Keratinocyte (primary cell): ENCODE data around the gene SNAI3. TPM values are rescaled to one million over a fixed set of nuclear protein-coding genes. Genes with fewer than 3 reads are reported as not detected.

Source experiments
- DNase-seq: peaks from one replicate; pipeline ENCODE4 v3.0.0-alpha.2; 2011; ENCODE audit warnings: low read depth, missing footprints, low spot score
- FAIRE-seq: peaks from 2 replicates; lab custom pipeline; 2011; peaks lifted over from hg19 to GRCh38; lab: Jason Lieb, UNC
- H2AFZ ChIP-seq: 2 replicates; pipeline ENCODE4 v1.6.0; 2012; ENCODE audit warnings: low read length, control low read depth, inconsistent platforms; ENCODE audit not compliant: control insufficient read depth
- H3K27ac ChIP-seq: 2 replicates; pipeline ENCODE4 v1.5.1; 2011; ENCODE audit warnings: low read length; ENCODE audit not compliant: control insufficient read depth, insufficient read depth
- H3K27me3 ChIP-seq: 3 replicates; pipeline ENCODE4 v1.6.0; 2011; ENCODE audit warnings: low read length; ENCODE audit not compliant: control insufficient read depth, insufficient read depth; ENCODE audit errors: extremely low read depth
- H3K36me3 ChIP-seq, 2 experiments: 2 replicates in 1 of 2; 3 replicates in 1 of 2; pipeline ENCODE4 v1.5.1; 2011; ENCODE audit warnings: low read length in 2 of 2, mild to moderate bottlenecking in 1 of 2; ENCODE audit not compliant: control insufficient read depth in 2 of 2, insufficient read depth in 2 of 2; ENCODE audit errors: extremely low read depth in 1 of 2
- H3K4me1 ChIP-seq: 3 replicates; pipeline ENCODE4 v1.5.1; 2011; ENCODE audit warnings: low read length; ENCODE audit not compliant: control insufficient read depth, insufficient read depth; ENCODE audit errors: extremely low read depth
- H3K4me2 ChIP-seq: 3 replicates; pipeline ENCODE4 v1.6.0; 2011; ENCODE audit warnings: low read depth, low read length; ENCODE audit not compliant: control insufficient read depth, insufficient read depth; ENCODE audit errors: extremely low read depth
- H3K4me3 ChIP-seq, 3 experiments: fragments of 200-600 bp in 1 of 3; sonication (generic) in 1 of 3; 2 replicates in 2 of 3; 3 replicates in 1 of 3; pipeline ENCODE4 v1.5.1; 2011 to 2016; ENCODE audit warnings: low read length in 3 of 3, mild to moderate bottlenecking in 3 of 3, control low read depth in 2 of 3, inconsistent platforms in 1 of 3, low read depth in 1 of 3, mixed read lengths in 1 of 3, mixed run types in 1 of 3, moderate library complexity in 1 of 3; ENCODE audit not compliant: control insufficient read depth in 2 of 3, insufficient read depth in 2 of 3; ENCODE audit errors: extremely low read depth in 1 of 3
- H3K79me2 ChIP-seq: 2 replicates; pipeline ENCODE4 v1.6.0; 2012; ENCODE audit warnings: low read length; ENCODE audit not compliant: control insufficient read depth, insufficient read depth
- H3K9ac ChIP-seq: 3 replicates; pipeline ENCODE4 v1.6.0; 2011; ENCODE audit warnings: low read length; ENCODE audit not compliant: control insufficient read depth, insufficient read depth; ENCODE audit errors: extremely low read depth
- H3K9me1 ChIP-seq: 3 replicates; pipeline ENCODE4 v1.6.0; 2011; ENCODE audit warnings: low read length; ENCODE audit not compliant: control insufficient read depth, insufficient read depth; ENCODE audit errors: extremely low read depth
- H3K9me3 ChIP-seq: 2 replicates; pipeline ENCODE4 v1.5.1; 2012; ENCODE audit warnings: low read depth, low read length; ENCODE audit not compliant: control insufficient read depth
- H4K20me1 ChIP-seq: 3 replicates; pipeline ENCODE4 v1.6.0; 2011; ENCODE audit warnings: low read length; ENCODE audit not compliant: control insufficient read depth, insufficient read depth; ENCODE audit errors: extremely low read depth
- CTCF ChIP-seq, 3 experiments: IDR thresholded peaks in 1 of 3; conservative IDR thresholded peaks in 1 of 3; optimal IDR thresholded peaks in 1 of 3; 2 replicates in 2 of 3; 3 replicates in 1 of 3; pipeline versions ENCODE3 to v1.5.1; 2011; ENCODE audit warnings: low read length in 3 of 3, mild to moderate bottlenecking in 3 of 3, moderate library complexity in 2 of 3, control low read depth in 1 of 3, inconsistent platforms in 1 of 3; ENCODE audit not compliant: insufficient read depth in 2 of 3; ENCODE audit errors: extremely low read depth in 1 of 3
- EZH2 ChIP-seq: IDR thresholded peaks from one replicate; pipeline ENCODE4 v1.6.1; 2012; ENCODE audit warnings: inconsistent platforms, mild to moderate bottlenecking, low read length, moderate library complexity
- dilution Hi-C: fragments of 300-500 bp; cut with MboI; formaldehyde crosslinking; loops from one replicate; pipeline ENCODE4 v1.7.0; 2020; ENCODE audit warnings: low sequenced_read_pairs; ENCODE audit not compliant: extremely low pct_ligation_motif_present
- polyA plus RNA-seq, 5 experiments: library from polyadenylated mRNA; depleted of rRNA in 3 of 5; stranded (reverse) in 3 of 5; stranded (forward) in 1 of 5; unstranded in 1 of 5; fragments of >200 nt; gene quantifications; 1 replicate in 1 of 5; 2 replicates in 3 of 5; 3 replicates in 1 of 5; pipeline versions ENCODE4 v1.2.1 to v1.2.3, GENCODE V29; 2011 to 2012; ENCODE audit warnings: missing spikeins in 2 of 5, low read depth in 1 of 5, low replicate concordance in 1 of 5

SNAI3 gene
- polyA plus RNA-seq, 1 donor (not counting 4 experiments of a cell fraction or from before 2014, with no cell fraction given) = not detected

- Histone ChIP-seq H3K36me3 (peaks cover under 1 to 4% of the 10 kb centered on the region in 2 experiments), H3K79me2 (no peaks in the 10 kb centered on the region), H3K9me3 (no peaks in the 10 kb centered on the region), H3K9ac (no peak overlapping the region), H4K20me1 (no peaks in the 10 kb centered on the region), H3K9me1 (no peaks in the 10 kb centered on the region), H3K4me1 (no peaks in the 10 kb centered on the region), H3K27me3 (peaks cover 41% of the 10 kb centered on the region), H3K4me2 (no peak overlapping the region), H3K4me3 (no peak overlapping the region), H2AFZ (no peak overlapping the region), H3K27ac (no peak overlapping the region)
- no peak for TF ChIP-seq EZH2
- no peak for TF ChIP-seq CTCF (optimal IDR thresholded peaks at IDR 0.05 in 1 of 3, IDR thresholded peaks at IDR 0.05 in 1 of 3, conservative IDR thresholded peaks at IDR 0.05 in 1 of 3; ENCODE audit: extremely low read depth in 1 of 3, insufficient read depth in 2 of 3, low read length in 3 of 3)
- no peak for FAIRE-seq
- no peak for DNase-seq
- dilution Hi-C loops = no loop called here
These were observed 8.9 kb upstream of the SNAI3 start for GRCh38 chr16:88695218-88695617.

- H3K4me3 ChIP-seq = no peak overlapping the region
- dilution Hi-C loops = no loop called here
- no peak for TF ChIP-seq EZH2
- no peak for TF ChIP-seq CTCF (optimal IDR thresholded peaks at IDR 0.05 in 1 of 3, IDR thresholded peaks at IDR 0.05 in 1 of 3, conservative IDR thresholded peaks at IDR 0.05 in 1 of 3; ENCODE audit: extremely low read depth in 1 of 3, insufficient read depth in 2 of 3, low read length in 3 of 3)
These were observed 8.1 kb upstream of the SNAI3 start for GRCh38 chr16:88694221-88695087.

More at GRCh38 chr16:88694221-88695087, 8.1 kb upstream of the SNAI3 start:
- FAIRE-seq = no peak
- H3K79me2 ChIP-seq = no peaks in the 10 kb centered on the region
- no peak for DNase-seq
- peaks cover 0 to 4% of the 10 kb centered on the region in 2 experiments for H3K36me3 ChIP-seq
- H3K4me1 ChIP-seq = no peaks in the 10 kb centered on the region
- peaks cover 42% of the 10 kb centered on the region for H3K27me3 ChIP-seq
- H3K4me2 ChIP-seq = no peak overlapping the region
- no peaks in the 10 kb centered on the region for H3K9me3 ChIP-seq
- H3K9me1 ChIP-seq = no peaks in the 10 kb centered on the region
- H3K9ac ChIP-seq = no peak overlapping the region
- H3K27ac ChIP-seq = no peak overlapping the region
- no peaks in the 10 kb centered on the region for H4K20me1 ChIP-seq
- H2AFZ ChIP-seq = no peak overlapping the region
